Activated CD8-positive, alpha-beta memory T cell treated with anti-CD3 and anti-CD28 coated beads, Interleukin-2, amount 50 U/mL, for 1 hour (primary cell): ENCODE data around the gene ANKRD39.

Experiments used
- DNase-seq: peaks from one replicate; pipeline ENCODE4 v3.0.0-alpha.2; 2020; ENCODE audit errors: extremely low read depth

Gene ANKRD39

DNA sequence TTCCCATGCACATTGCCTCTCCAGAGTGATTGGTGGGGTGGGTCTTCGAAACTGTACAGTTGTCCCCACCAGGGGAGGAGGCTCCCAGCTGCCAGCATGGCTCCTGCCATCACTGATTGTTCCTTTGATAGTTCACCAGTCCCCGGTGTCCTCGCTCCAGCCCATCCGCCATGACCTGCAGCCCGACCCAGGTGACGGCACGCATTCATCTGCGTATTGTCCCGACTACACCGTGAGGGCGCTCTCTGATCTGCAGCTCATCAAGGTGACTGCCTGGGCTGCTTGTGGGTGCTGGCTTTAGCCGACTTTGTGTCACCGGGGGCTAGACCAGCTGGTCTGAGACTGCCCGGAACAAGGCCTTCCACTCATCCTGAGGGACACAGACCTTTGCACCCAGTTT, 29.4 kb downstream of the ANKRD39 start:
- DNase-seq = no peak

DNA sequence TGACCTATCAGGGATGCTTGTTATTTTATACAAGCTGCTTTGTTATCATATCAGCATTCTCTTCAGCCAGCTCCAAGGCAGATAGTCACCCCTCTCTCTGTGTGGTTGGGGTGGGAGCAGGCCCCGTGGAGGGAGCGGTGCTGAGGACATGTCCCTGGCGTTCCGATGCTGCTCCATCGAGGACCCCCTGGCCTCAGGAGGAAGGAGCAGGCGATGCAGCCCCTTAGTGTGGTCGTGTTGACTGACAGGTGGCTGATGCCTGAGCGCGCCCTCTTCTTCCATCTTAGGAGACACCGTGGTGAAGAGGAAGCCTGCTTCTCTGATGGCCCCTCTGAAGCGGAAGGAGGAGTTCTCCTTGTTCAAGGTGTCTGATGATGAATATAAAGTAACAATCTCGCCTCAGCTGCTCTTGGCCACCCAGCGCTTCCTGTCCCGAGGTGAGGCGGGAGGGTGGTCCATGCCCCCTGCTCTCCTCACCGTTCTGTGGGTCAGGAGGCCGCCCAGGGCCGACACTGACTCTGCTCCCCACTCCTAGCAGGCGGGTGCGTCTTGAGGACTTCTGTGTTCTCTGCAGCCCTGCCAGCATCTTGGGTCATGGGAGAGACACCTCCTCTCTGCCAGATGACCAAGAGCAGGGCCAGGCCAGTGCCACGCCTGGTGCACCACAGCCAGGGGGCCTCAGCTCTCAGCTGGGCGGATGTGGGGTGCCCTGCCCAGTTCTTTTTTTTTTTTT, 31.1 kb downstream of the ANKRD39 start:
- no peak for DNase-seq

DNA sequence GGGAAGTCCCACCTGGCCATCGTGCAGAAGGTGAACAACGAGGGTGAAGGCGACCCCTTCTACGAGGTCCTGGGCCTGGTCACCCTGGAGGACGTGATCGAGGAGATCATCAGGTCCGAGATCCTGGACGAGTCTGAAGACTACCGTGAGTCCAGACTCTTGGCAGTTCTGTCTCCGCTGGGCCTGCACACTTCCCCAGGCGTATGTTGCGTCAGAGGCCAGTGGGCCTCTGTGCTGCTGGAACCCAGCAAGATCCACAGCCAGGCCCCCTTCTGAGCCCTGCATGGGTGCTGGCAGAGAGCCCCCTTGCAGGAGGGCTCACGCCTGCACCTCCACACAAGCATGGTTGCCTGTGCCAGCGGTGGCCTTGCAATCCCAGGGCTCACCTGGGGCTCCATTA, 32.8 kb downstream of the ANKRD39 start:
- no peak for DNase-seq

DNA sequence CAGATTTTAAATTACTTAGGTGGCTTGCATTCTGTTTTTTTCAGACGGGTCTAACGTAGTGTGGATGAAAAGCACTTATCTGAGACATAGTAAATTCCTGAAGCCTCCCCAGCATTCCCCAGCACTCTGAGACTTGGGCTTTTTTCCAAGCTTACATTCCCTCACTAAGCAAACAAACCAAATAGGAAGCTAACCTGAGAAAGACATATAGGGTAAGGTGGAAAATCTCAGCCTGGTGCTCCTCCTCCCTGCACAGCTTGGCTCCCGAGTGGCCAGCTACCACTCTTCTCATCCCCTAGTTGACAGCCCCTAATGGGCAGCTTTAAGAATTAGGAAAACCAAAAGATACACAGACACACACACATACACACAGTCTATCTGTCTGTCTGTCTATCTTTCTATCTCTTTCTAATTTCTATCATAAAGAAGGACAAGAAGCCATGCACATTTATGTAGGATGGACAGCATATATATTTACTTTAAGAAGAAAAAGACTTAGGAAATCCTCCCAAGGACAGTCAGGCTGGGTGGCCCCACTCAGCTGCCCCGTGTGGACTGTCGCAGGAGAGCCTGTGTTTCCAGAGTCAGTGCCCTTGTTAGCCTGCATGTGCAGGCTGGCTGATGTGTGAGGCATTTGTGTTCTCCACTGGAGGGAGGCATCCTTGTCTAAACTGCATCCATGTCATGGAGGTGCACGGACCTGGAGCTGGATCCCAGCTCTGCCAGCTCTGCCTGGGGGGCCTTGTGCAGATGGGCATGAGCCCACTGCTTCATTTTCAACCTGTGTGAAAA, 33.5 kb downstream of the ANKRD39 start:
- no peak for DNase-seq

DNA sequence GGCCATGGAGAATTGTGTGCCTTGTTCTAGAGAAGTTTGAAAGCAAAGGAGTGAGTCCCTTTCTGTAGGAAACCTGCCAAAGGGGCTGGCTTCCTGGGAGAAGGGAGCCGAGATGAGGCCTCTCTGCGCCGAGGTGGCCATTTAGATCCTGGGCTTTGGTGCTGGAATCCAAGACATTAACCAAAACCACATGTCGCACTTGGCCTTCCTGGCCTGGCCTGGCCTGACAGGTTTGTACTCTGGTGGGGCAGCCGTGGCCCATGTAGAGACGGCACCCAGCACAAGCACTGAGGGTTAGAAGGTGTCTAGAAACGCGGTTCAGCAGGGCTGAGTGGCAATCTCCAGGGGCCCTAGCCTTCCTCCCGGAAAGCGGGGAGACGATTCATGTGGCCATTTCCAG, 34.6 kb downstream of the ANKRD39 start:
- DNase-seq = no peak

DNA sequence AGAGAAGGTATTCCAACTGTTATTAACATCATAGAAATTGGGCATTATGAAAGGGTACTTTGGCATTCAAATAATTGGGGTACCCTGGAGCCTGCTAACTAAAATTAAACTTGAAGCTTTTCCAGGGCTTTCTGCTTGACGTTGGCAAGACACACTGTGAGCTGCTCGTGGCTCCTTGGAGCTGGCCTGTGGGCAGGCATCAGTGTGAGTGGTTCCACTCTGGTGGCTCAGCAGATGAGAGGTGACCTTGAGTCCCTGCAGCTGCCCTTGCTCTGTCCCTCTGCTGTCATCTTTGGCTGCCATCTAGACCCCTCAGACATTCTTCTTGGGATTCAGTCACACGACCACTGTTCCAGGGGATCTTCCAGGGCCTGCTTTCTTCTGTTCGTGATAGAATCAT, 35.0 kb downstream of the ANKRD39 start:
- DNase-seq = no peak

DNA sequence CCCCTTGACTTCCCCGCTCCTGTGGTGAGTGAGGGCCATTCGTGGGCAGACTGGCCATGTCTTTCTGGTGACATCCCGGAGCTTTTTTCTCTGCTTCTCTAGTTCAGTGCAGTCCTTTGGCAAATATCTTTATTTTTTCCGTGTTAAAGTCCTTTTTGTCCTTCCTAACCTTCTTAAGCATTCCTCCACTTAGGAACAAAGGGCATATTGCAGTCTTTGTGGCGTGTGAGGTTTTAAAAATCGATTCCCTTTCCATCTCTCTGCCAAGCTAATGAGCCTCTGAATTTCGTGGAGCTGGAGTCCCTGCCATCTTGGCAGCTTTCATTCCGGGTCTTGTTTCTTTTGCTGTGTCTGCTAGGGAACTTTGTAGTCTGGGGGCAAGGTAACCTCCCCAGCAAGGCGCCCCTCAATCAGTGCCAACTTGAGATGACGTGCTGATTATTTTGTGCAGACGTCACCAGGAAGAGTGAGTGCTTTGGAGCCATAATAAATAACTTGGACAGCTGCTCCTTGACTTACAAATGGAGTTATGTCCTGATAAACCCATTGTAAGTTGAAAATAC, 36.6 kb downstream of the ANKRD39 start:
- DNase-seq = no peak

DNA sequence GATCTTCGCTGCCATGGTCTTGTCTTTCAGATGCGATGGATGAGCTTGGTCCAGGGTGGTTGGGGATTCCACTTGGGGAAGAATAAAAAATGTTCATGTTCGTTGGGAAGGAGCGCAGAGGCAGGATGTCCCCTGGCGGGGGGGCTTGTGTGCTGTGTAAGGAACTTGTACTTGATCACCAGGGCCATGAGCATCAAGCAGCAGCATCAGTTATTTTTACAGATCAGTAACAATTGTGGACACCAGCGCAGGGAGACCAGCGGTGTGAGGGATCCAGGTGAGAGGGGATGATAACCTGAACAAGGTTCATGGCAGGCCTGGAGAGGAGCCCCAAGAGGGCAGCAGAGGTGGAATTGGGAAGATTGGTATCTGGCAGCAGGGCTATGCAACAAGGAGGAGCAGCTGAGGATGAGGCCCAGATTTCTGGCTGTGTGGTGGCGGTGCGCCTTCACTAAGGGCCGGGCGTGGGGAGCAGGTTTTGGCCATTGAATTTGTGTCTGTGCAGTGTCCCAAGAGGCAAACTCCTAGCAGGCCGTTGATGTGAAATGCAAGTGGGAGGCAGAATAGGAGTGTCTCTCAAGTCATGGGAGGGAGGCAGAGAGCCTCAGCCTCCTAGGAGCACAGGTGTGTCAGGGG, 37.8 kb downstream of the ANKRD39 start:
- no peak for DNase-seq

DNA sequence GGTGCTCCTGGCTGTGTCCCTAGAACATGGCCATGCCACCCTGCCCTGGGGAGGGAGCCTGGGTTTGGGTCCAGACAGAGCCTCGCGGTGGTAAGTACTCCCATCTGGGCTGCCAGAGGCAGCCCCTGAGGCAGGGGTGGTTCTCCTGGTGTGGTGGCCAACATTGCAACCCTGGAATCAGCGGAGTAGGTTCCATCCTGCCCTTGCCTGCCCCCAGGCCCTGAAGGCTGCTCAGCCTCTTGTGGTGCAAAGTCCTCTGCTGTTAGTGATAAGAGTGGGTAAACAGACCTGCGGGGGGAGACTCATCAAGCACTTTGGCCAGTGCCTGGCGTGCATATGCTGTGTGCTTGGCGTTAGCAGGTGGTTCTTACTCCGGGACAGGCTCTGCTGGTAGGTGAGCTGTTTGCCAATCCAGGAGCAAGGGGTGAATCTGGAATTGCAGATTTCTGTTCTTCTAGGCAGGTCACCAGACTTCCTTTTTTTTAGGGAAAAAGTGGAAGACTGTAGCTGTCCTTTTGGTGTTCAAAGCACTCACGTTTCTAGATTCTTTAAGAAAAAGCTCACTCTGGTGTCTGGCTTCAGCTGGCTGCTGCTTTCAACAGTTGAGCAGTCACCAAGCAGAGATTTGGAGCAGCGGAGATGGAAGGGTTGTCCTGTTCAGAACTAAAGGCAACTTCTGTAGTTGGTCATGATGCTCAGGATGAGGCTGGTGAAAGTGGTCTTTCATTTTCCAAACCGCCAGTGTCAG, 38.5 kb downstream of the ANKRD39 start:
- no peak for DNase-seq

DNA sequence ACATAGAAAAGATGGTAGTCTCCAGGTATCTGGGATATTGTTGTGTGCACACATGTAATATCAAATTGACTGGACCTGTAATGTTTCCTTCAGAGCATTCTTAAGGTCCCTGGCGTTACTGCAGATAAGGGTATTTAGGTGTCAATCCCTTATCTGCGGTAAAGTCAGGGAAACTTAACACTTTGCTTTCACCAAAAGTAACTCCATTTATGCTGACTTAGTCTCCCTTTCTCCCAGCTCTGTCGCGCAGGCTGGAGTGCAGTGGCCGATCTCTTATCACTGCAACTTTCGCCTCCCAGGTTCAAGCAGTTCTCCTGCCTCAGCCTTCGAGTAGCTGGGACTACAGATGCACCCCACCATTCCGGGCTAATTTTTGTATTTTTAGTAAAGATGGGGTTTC, 39.9 kb downstream of the ANKRD39 start:
- no peak for DNase-seq

DNA sequence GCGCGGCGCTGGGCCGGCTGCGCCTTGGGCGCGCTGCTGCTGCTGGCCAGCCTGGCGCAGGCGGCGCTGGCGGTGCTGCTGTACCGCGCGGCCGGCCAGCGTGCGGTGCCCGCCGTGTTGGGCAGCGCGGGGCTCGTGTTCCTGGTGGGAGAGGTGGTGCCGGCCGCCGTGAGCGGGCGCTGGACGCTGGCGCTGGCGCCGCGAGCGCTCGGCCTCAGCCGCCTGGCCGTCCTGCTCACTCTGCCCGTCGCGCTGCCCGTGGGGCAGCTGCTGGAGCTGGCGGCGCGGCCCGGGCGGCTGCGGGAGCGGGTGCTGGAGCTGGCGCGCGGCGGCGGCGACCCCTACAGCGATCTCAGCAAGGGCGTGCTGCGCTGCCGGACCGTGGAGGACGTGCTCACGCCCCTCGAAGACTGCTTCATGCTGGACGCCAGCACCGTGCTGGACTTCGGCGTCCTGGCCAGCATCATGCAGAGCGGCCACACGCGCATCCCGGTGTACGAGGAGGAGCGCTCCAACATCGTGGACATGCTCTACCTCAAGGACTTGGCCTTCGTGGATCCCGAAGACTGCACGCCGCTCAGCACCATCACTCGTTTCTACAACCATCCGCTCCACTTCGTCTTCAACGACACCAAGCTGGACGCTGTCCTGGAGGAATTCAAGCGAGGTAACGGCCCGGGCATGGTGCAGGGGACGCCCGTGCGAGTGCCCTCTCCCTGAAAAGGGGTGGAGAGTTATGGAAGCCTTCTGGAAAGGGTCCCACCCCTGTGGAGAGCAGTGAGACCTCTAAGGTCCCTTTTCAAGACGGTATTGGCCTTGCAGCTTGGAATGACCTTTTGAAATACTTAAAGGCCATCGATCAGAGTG, 40.7 kb downstream of the ANKRD39 start:
- no peak for DNase-seq

DNA sequence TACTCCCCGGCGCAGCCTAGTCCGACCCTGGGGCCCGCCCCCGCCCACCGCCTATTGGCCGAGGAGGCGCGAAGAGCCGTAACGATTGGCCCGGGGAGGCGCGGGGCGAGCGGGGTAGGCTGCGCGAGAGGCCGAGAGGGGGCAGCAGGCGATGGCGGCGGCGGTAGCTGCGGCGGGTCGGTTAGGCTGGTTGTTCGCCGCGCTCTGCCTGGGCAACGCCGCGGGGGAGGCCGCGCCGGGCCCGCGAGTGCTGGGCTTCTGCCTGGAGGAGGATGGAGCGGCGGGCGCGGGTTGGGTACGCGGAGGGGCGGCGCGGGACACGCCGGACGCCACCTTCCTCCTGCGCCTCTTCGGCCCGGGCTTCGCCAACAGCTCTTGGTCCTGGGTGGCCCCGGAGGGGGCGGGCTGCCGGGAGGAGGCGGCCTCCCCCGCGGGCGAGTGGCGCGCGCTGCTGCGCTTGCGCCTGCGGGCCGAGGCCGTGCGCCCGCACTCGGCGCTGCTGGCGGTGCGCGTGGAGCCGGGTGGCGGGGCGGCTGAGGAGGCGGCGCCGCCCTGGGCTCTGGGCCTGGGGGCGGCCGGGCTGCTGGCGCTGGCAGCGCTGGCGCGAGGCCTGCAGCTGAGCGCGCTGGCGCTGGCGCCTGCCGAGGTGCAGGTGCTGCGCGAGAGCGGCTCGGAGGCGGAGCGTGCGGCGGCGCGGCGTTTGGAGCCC, 41.5 kb downstream of the ANKRD39 start, which contains the start of gene CNNM3:
CNNM3 (plus strand) TSS at position 142 of the 709 bp plus-strand sequence; CDS start at position 152, 10 bp downstream.
- DNase-seq = peak; percentile 73

DNA sequence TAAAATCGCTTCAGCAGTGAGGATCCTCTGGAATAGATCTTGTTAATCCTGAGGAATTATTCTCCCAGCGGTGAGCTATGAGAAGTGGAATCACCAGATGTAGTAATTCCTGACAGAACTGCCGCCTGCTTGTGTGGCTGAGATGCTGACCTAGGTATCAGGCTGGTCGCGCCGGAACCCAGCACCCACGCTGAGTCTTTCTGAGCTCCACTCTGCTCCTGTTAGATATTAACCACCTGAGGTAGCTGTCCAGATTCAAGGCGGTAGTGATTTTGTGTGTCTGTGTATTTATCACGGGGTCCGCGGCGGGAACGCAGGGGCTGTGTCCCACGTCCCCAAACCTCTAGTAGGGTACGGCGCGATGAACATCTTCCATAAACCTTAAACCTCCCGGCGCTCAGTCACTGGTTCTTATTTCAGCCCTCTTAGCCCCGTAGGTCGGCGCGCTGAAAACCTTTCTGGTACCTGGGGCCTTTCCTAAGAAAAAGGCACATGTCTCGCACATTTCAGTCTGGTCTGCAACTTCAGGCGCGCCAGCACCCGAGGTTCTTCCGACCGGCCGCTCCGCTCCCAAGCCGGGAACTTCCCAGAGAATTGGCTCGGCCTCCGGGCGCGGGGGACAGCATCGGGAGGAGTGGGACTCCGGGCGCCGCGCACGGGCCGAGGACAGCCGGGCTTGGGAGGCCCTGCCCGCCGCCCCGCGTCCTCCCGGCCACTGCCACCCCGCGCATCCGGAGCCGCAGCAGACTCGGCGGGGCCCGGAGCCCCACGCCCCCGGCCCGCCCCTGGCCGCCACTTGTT, 42.3 kb downstream of the ANKRD39 start:
- DNase-seq = no peak

DNA sequence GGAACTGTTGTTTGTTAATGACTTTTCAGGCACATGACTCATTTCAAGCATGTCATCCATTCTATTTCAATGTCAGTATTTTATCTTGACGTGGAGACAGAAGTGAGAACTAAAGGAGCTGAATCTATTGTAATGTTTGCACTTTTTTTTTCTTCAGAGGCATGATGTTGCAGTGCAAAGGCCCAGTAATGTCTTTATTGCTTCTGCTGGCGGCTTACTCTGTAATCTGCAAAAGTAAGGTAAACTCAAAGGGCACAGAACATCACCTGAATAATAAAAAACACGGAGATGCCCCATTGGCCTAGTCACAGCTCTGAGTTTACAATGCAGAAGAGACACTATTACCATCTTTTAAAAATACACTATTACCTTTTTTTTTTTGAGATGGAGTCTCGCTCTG, 44.2 kb downstream of the ANKRD39 start:
- DNase-seq = no peak

DNA sequence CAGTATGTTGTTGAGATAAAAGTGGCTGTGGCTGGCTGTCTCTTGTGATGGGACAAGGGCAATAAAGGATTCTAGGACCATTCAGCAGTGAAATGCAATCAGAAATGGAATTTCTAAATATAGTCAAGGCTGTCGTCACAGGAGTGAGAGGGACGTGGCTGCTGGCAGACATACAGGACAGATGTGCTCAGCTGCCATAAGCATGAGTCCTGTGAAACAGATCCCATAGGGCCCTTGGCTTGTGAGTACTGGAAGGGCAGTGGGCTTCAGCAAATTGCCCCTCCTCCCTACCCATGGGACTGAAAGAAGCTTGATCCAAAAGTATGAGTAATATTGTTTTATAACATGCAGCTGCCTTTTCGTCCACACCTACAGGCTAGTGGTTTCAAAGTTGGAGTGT, 45.9 kb downstream of the ANKRD39 start:
- DNase-seq = no peak

DNA sequence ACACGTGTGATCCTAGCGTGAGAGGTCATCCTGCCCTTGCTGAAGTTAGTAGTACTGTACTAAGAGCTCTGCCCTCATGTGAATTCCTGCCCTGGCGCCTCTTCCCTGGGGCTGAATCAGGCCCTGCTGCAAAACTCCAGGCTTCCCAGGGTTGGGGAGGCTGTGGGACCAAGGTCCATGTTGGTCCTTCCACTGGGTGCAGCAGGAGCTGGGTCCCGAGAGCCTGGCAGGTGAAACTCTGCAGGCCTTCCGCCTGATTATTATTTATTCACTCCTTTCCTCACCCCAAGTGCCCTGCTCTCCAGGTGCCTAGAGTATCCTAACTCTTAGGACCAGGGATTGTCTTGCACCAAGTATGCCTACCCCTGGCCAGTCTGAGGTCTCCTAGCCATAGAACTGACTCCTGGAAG, 47.0 kb downstream of the ANKRD39 start:
- DNase-seq = no peak

DNA sequence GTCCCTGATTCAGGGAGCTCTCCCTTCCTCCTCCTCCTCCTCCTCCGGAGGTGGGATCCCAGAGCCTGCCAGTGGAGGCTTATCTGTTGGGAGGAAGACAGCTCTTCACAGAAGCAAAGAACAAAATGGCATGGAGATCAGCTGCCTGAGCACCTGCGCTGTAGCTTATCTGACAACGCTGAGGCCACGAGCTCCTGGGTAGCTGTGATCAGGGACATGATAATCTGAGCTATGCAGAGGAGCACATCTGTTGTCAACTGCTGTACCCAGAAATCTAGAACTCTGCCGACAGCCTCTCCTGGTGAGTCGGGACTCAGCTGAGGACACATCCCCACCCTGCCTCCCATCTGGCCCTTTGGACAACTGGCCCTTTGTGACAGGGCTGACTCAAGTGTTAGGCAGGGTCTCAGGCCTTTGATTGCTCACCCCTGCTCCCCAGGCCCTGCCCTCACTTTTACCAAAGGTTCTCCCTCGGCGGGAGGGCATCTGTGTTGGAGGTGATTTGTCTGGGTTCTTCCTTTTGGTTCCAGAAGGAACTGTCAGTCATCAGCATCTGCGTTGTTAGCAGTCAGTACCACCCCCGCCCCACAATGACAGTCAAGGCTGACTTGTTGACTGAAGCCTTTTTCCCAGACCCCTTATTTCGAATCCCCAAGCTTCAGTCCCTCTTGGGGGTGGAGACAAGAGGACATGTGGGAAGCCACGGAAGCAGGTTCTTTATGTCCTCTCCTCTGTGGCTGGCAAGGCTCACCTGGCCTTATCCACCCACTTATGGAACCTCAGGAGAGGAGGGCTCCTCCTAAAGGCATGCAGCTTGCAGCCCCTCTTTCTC, 47.6 kb downstream of the ANKRD39 start:
- no peak for DNase-seq

DNA sequence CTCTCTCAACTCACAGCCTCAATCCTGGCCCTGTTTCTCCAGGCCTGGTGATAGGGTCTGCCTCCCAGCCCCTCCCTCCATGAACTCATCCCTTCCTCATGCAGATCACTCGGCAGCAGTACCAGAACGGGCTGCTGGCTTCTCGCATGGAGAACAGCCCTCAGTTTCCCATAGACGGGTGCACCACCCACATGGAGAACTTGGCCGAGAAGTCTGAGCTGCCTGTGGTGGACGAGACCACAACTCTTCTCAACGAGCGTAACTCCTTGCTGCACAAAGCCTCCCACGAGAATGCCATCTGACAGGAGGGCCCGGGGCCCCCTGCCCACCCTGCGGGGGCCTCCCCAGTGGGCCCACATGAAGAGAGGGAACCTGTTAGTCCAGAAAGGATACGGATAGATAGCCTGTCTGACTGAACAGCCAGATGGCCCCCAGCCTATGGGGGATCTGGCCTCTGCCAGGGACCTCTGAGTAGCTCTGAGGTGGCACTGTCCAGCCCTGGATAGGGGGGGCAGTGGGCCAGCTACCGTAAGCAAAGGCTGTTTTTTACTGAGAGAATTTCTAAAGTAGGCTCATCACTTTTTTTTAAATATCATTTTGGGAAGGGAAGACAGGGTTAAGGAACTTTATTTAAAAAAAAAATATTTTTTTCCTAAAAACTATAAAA, 48.5 kb downstream of the ANKRD39 start:
- no peak for DNase-seq
